Mucosa of descending colon (tissue), 3 donors: ENCODE data around the gene SORCS1. TPM values are rescaled to one million over a fixed set of nuclear protein-coding genes. Genes with fewer than 3 reads are reported as not detected.
A peak's percentile ranks its signal among the peaks of the same experiment; 100 is the strongest.

Experiments
- ATAC-seq: fragments of 200-7000 bp; cut with Tn5 transposase; one replicate; pipeline ENCODE4 v1.9.1; 2020; ENCODE audit warnings: mild to moderate bottlenecking, moderate library complexity
- DNase-seq, 3 donors: peaks; one replicate each; pipeline ENCODE4 v3.0.0-alpha.2; 2020
- H3K36me3 ChIP-seq: fragments of 200-600 bp; one replicate; pipeline ENCODE4 v1.8.0; 2021; ENCODE audit warnings: low read depth, mild to moderate bottlenecking
- H3K4me1 ChIP-seq: fragments of 200-600 bp; one replicate; pipeline ENCODE4 v1.8.0; 2021; ENCODE audit warnings: low read depth, mild to moderate bottlenecking
- H3K4me3 ChIP-seq: fragments of 200-600 bp; one replicate; pipeline ENCODE4 v1.8.0; 2021; ENCODE audit warnings: mild to moderate bottlenecking
- H3K9me3 ChIP-seq: fragments of 200-600 bp; one replicate; pipeline ENCODE4 v1.8.0; 2021; ENCODE audit warnings: mild to moderate bottlenecking
- CTCF ChIP-seq: fragments of 200-600 bp; IDR thresholded peaks from one replicate; pipeline ENCODE4 v1.8.0; 2022; ENCODE audit warnings: antibody characterized with exemption, mild to moderate bottlenecking
- intact Hi-C, 2 donors: fragments of 100-400 bp; cut with DNase I in 1 of 2; cut with micrococcal nuclease in 1 of 2; formaldehyde crosslinking; loops; one replicate each; pipeline versions ENCODE4 v1.11.0 to v1.11.1; 2022; cut with DNase I, micrococcal nuclease
- total RNA-seq, 3 donors: library from RNA; stranded (reverse); fragmentation: NEBNext Ultra II Directional in 2 of 3; extraction: Animal tissue kit (Norgen Biotek cat#: 25700) in 2 of 3; gene quantifications; one replicate each; pipeline versions ENCODE4 v1.2.1 to v1.2.4, GENCODE V29; 2021 to 2023
- donor health status: DM: no; HTN: no; CAD: no; lungs with moderate emphysema.
- donor health status: DM: no; HTN: no; CAD: no.
- donor health status: DM: no; HTN: yes; CAD: no.

SORCS1 gene
- total RNA-seq, 3 donors from 2014 or later = 0.80 to 13.2 (median 0.93) TPM

GRCh38 chr10:106799776-106800175 is 364.7 kb downstream of the SORCS1 start:
- no peak for TF ChIP-seq CTCF
- no peaks in the 10 kb centered on the region for H3K4me1 ChIP-seq
- no peak overlapping the region for H3K4me3 ChIP-seq
- intact Hi-C loops = no loop called here
- DNase-seq = no peak
- H3K36me3 ChIP-seq = no peaks in the 10 kb centered on the region
- ATAC-seq = no peak
- no peaks in the 10 kb centered on the region for H3K9me3 ChIP-seq

GRCh38 chr10:106795619-106796018 is 368.9 kb downstream of the SORCS1 start:
- TF ChIP-seq CTCF = no peak
- peak in 2 of 3 donors; percentile 36 to 38 for DNase-seq
- Histone ChIP-seq H3K4me1 (no peaks in the 10 kb centered on the region), H3K9me3 (no peaks in the 10 kb centered on the region), H3K36me3 (no peaks in the 10 kb centered on the region), H3K4me3 (no peak overlapping the region)
- intact Hi-C loops = no loop called here
- ATAC-seq = peak; percentile 42

DNA sequence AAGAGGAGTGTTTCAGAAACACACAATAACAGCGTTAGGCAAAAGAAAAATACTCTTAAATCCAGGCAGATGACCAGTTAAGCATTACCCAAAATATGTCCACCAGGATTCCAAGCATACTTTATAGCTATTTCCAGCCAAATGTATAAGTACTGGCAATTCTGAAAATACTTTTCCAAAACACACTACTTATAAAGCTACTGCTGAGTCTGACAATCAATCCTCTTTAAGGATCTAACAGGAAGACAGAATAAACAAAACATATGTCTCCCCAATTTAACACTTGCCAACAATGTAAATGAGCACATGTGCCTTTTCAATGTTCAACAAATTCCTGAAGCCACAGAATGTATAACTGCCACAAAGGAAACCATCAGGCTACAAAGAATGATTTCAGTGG is 370.9 kb downstream of the SORCS1 start:
- Histone ChIP-seq H3K4me1 (no peaks in the 10 kb centered on the region), H3K9me3 (no peaks in the 10 kb centered on the region), H3K36me3 (no peaks in the 10 kb centered on the region), H3K4me3 (no peak overlapping the region)
- ATAC-seq (no peak), DNase-seq (no peak)
- intact Hi-C loops = no loop called here
- TF ChIP-seq CTCF = no peak

DNA sequence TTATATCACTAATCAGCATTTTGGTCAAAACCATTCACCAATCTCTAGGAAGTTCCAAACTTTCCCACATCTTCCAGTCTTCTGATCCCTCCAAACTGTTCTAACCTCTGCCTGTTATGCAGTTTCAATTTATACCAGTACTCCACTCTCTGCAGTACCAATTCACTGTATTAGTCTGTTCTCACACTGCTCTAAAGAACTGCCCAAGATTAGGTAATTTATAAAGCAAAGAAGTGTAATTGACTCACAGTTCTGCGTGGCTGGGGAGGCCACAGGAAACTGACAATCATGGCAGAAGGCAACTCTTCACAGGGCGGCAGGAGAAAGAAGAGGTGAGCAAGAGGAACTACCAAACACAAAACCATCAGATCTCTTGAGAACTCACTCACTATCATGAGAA is 374.9 kb downstream of the SORCS1 start:
- DNase-seq (no peak), ATAC-seq (no peak)
- Histone ChIP-seq H3K4me3 (no peak overlapping the region), H3K4me1 (no peaks in the 10 kb centered on the region), H3K36me3 (no peaks in the 10 kb centered on the region), H3K9me3 (no peaks in the 10 kb centered on the region)
- TF ChIP-seq CTCF = no peak
- intact Hi-C loops = no loop called here

DNA sequence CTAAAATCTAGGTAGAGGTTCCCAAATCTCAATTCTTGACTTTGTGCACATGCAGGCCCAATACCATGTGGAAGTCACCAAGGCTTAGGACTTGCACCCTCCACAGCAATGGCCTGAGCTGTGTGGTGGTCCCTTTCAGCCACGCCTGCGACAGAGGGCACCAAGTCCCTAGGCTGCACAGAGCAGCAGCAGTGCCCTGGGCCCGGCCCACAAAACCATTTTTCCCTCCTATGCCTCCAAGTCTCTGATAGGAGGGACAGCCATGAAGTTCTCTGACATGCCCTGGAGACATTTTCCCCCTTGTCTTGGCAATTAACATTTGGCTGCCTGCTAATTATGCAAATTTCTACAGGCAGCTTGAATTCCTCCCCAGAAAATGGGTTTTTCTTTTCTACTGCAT is 375.5 kb downstream of the SORCS1 start:
- intact Hi-C loops = no loop called here
- no peak for TF ChIP-seq CTCF
- H3K4me3 ChIP-seq = no peak overlapping the region
- no peaks in the 10 kb centered on the region for H3K4me1 ChIP-seq
- DNase-seq = no peak
- no peaks in the 10 kb centered on the region for H3K36me3 ChIP-seq
- H3K9me3 ChIP-seq = no peaks in the 10 kb centered on the region
- ATAC-seq = no peak

DNA sequence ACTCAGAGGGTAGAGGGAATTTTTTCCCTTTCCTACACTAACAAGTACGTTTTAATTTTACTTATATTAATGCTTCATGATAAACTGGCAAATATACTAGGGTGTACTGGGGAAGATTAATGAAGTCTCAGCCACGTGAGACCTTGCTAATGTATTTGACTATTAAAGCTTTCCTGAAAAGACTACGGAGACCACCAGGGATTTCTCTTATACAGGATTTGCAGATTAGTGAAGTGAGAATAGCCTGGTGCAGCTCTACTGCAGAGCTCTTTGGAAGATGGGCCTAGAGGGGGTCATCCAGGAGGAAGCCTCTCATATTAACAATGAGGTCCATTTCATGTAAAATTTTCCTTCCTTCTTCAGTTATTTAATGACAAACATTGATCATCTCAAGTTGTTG is 379.0 kb downstream of the SORCS1 start:
- no peak for ATAC-seq
- H3K4me3 ChIP-seq = no peak overlapping the region
- no peak for DNase-seq
- no peaks in the 10 kb centered on the region for H3K9me3 ChIP-seq
- no peaks in the 10 kb centered on the region for H3K4me1 ChIP-seq
- no peak for TF ChIP-seq CTCF
- H3K36me3 ChIP-seq = no peaks in the 10 kb centered on the region
- intact Hi-C loops = no loop called here
